Heart right ventricle (tissue), 16 donors: ENCODE data around the gene AQP12A. TPM values are rescaled to one million over a fixed set of nuclear protein-coding genes. Genes with fewer than 3 reads are reported as not detected.

Experiments used
- ATAC-seq, 8 donors: fragments of 200-7000 bp; cut with Tn5 transposase; one replicate each; pipeline ENCODE4 v1.9.1; 2020; ENCODE audit warnings: mild to moderate bottlenecking in 8 of 8, moderate library complexity in 8 of 8, moderate number of reproducible peaks in 1 of 8
- DNase-seq, 2 donors: peaks; one replicate each; pipeline ENCODE4 v3.0.0-alpha.2; 2020
- H3K27ac ChIP-seq, 10 donors: fragments of 200-600 bp; sonication (generic) in 2 of 10; one replicate each; pipeline versions ENCODE4 v1.5.0 to v1.8.0; 2020 to 2022; ENCODE audit warnings: mild to moderate bottlenecking in 3 of 10
- H3K27me3 ChIP-seq, 7 donors: fragments of 200-600 bp; one replicate each; pipeline ENCODE4 v1.8.0; 2021 to 2022; ENCODE audit warnings: mild to moderate bottlenecking in 2 of 7
- H3K36me3 ChIP-seq, 9 donors: fragments of 200-600 bp; sonication (generic) in 1 of 9; one replicate each; pipeline versions ENCODE4 v1.5.0 to v1.8.0; 2020 to 2022; ENCODE audit warnings: mild to moderate bottlenecking in 2 of 9
- H3K4me1 ChIP-seq, 9 donors: fragments of 200-600 bp; sonication (generic) in 1 of 9; one replicate each; pipeline versions ENCODE4 v1.5.0 to v1.8.0; 2020 to 2022; ENCODE audit warnings: mild to moderate bottlenecking in 4 of 9
- H3K4me3 ChIP-seq, 10 donors: fragments of 200-600 bp; sonication (generic) in 2 of 10; one replicate each; pipeline versions ENCODE4 v1.5.0 to v1.8.0; 2020 to 2022; ENCODE audit warnings: mild to moderate bottlenecking in 7 of 10, moderate library complexity in 2 of 10
- H3K9me3 ChIP-seq, 11 donors: fragments of 200-600 bp in 10 of 11; sonication (generic) in 2 of 11; one replicate each; pipeline versions ENCODE4 v1.5.0 to v1.8.0; 2013 to 2022; ENCODE audit warnings: mild to moderate bottlenecking in 2 of 11, control low read depth in 1 of 11, moderate library complexity in 1 of 11
- CTCF ChIP-seq, 9 donors: fragments of 200-600 bp; sonication (generic) in 2 of 9; IDR thresholded peaks; one replicate each; pipeline versions ENCODE4 v1.5.0 to v1.8.0; 2021 to 2022; ENCODE audit warnings: antibody characterized with exemption in 9 of 9, mild to moderate bottlenecking in 5 of 9, moderate library complexity in 1 of 9
- WGBS, 2 donors: extraction: QIAGEN DNeasy Blood & Tissue Kit; methylation state at CpG; one replicate each; pipeline ENCODE4 v1.1.7; 2013; ENCODE audit warnings: inconsistent platforms in 1 of 2; 5-methylcytosine and 5-hydroxymethylcytosine counted together
- intact Hi-C, 10 donors: fragments of 100-400 bp; cut with DNase I; formaldehyde crosslinking; loops; one replicate each; pipeline versions ENCODE4 v1.11.1 to v1.14.2; 2022
- polyA plus RNA-seq, 2 donors: library from polyadenylated mRNA; stranded (reverse); fragments of 200-250 nt; gene quantifications; one replicate each; pipeline ENCODE4 v1.2.3, GENCODE V29; 2013
- total RNA-seq, 10 donors: library from RNA; stranded (reverse); fragmentation: NEBNext Ultra II Directional in 3 of 10; extraction: Animal tissue kit (Norgen Biotek cat#: 25700) in 3 of 10; gene quantifications; one replicate each; pipeline versions ENCODE4 v1.2.1 to v1.2.4, GENCODE V29; 2021 to 2023
- donor health status: Arrhythmogenic right ventricular cardiomyopathy.
- donor health status: ischemic (EF 13 %, LVEDD 7.1; RV severe dilation, severe dysfunction).
- donor health status: healthy with polysubstance abuse.
- donor health status: DM: no; HTN: yes; CAD: no.
- donor health status: DM: no; HTN: no; CAD: no.
- donor health status: ischemic (EF 25% LVEDD 6.9; RV normal size, moderate dysfunction).
- donor health status: ischemic (EF 25% LVEDD 5.7; RV mildly dilated, moderate dysfunction).
- donor health status: healthy.
- donor health status: DM: yes; HTN: yes; CAD: no.
- donor health status: Ischemic cardiomyopathy.
- donor health status: ischemic (EF 35%, LVEDD 5.7; RV mildly dilated, moderate dysfunction).
- donor health status: nonischemic (EF 11% LVEDD 7.7; RV severe dilation, severe dysfunction).
- donor health status: DM: yes; HTN: yes; CAD: no.
- donor health status: PGD.
- donor health status: ischemic (EF 29% LVEDD 5.4; RV normal size, mild dysfunction).
- donor health status: nonischemic (EF 23%, LVEDD 6.1; RV moderate dilation, normal function).

The AQP12A gene
- total and polyA plus RNA-seq, 12 donors = not detected

GRCh38 chr2:240745962-240746361 is 54.3 kb downstream of the AQP12A start:
- Histone ChIP-seq H3K36me3 (no peaks in the 10 kb centered on the region), H3K4me1 (no peaks in the 10 kb centered on the region), H3K9me3 (no peaks in the 10 kb centered on the region), H3K27me3 (peaks cover 0 to 6% (median 0%) of the 10 kb centered on the region in 7 donors), H3K27ac (no peak overlapping the region), H3K4me3 (no peak overlapping the region)
- intact Hi-C loops = no loop called here
- TF ChIP-seq CTCF (IDR thresholded peaks at IDR 0.05) = no peak
- DNase-seq (no peak), ATAC-seq (no peak)
- WGBS, 2 donors = 88 to 94% methylated on average over 15 of the region's 15 CpGs

GRCh38 chr2:240746671-240747070 is 55.0 kb downstream of the AQP12A start:
- Histone ChIP-seq H3K27me3 (peaks cover 0 to 6% (median 0%) of the 10 kb centered on the region in 7 donors), H3K4me3 (no peak overlapping the region), H3K4me1 (no peaks in the 10 kb centered on the region), H3K27ac (no peak overlapping the region), H3K9me3 (no peaks in the 10 kb centered on the region), H3K36me3 (no peaks in the 10 kb centered on the region)
- DNase-seq (no peak), ATAC-seq (no peak)
- 94 to 95% methylated on average over 16 of the region's 16 CpGs for WGBS, 2 donors
- intact Hi-C loops = no loop called here
- no peak for TF ChIP-seq CTCF (IDR thresholded peaks at IDR 0.05)

GRCh38 chr2:240747256-240747655 is 55.6 kb downstream of the AQP12A start:
- Histone ChIP-seq H3K27ac (no peak overlapping the region), H3K27me3 (peaks cover 0 to 6% (median 0%) of the 10 kb centered on the region in 7 donors), H3K9me3 (no peaks in the 10 kb centered on the region), H3K4me3 (no peak overlapping the region), H3K4me1 (no peaks in the 10 kb centered on the region), H3K36me3 (no peaks in the 10 kb centered on the region)
- TF ChIP-seq CTCF (IDR thresholded peaks at IDR 0.05) = no peak
- WGBS, 2 donors = 93% methylated on average over 11 of the region's 11 CpGs
- ATAC-seq (no peak), DNase-seq (no peak)
- intact Hi-C loops = no loop called here

Other genes with a start within 250 kb of the AQP12A start
- gene ANKMY1, start 133.9 kb upstream of the AQP12A start, total RNA-seq = 1 to 10 TPM; 3.8 to 7.8 (median 5.3) TPM
- 10 to 100 TPM in 1 of 2 donors, 1 to 10 TPM in 1; 1.9 to 15.6 TPM for gene ANKMY1, start 133.9 kb upstream of the AQP12A start, polyA plus RNA-seq
- 10 to 100 TPM; 10.6 to 22.1 (median 15.4) TPM for gene DUSP28, start 131.5 kb upstream of the AQP12A start, total RNA-seq
- 1 to 10 TPM; 4.7 to 7.3 TPM for gene DUSP28, start 131.5 kb upstream of the AQP12A start, polyA plus RNA-seq
- 100 to 1,000 TPM in 2 of 10 donors, 10 to 100 TPM in 8; 62.8 to 116 (median 73.3) TPM for gene RNPEPL1, start 123.4 kb upstream of the AQP12A start, total RNA-seq
- gene RNPEPL1, start 123.4 kb upstream of the AQP12A start, polyA plus RNA-seq = 100 to 1,000 TPM in 1 of 2 donors, 10 to 100 TPM in 1; 76.7 to 247 TPM
- 10 to 100 TPM; 16.8 to 73.8 (median 21.0) TPM for gene CAPN10, start 105.1 kb upstream of the AQP12A start, total RNA-seq
- gene CAPN10, start 105.1 kb upstream of the AQP12A start, polyA plus RNA-seq = 10 to 100 TPM; 19.1 to 89.5 TPM
- gene GPR35, start 66.4 kb upstream of the AQP12A start, total RNA-seq = 1 to 10 TPM in 4 of 10 donors, under 1 TPM in 6; 0.40 to 2.1 (median 0.86) TPM
- 1 to 10 TPM; 1.4 to 5.2 TPM for gene GPR35, start 66.4 kb upstream of the AQP12A start, polyA plus RNA-seq
- gene AQP12B, start 9.0 kb upstream of the AQP12A start, total RNA-seq = not detected
- gene AQP12B, start 9.0 kb upstream of the AQP12A start, polyA plus RNA-seq = under 1 TPM in 1 of 2 donors, not detected in 1; 0.03 TPM
- 10 to 100 TPM in 2 of 10 donors, 1 to 10 TPM in 6, under 1 TPM in 2; 0.51 to 21.4 (median 1.6) TPM for gene KIF1A, start 128.4 kb downstream of the AQP12A start, total RNA-seq
- under 1 TPM; 0.37 to 0.42 TPM for gene KIF1A, start 128.4 kb downstream of the AQP12A start, polyA plus RNA-seq
- gene AGXT, start 177.0 kb downstream of the AQP12A start, total RNA-seq = not detected
- under 1 TPM in 1 of 2 donors, not detected in 1; 0.09 TPM for gene AGXT, start 177.0 kb downstream of the AQP12A start, polyA plus RNA-seq
- gene MAB21L4, start 204.3 kb downstream of the AQP12A start, total RNA-seq = under 1 TPM in 2 of 10 donors, not detected in 8; 0.29 to 0.32 TPM
- under 1 TPM in 1 of 2 donors, not detected in 1; 0.06 TPM for gene MAB21L4, start 204.3 kb downstream of the AQP12A start, polyA plus RNA-seq
- gene CROCC2, start 214.5 kb downstream of the AQP12A start, total RNA-seq = not detected
- under 1 TPM in 1 of 2 donors, not detected in 1; 0.06 TPM for gene CROCC2, start 214.5 kb downstream of the AQP12A start, polyA plus RNA-seq